Endothelial cell of umbilical vein (primary cell): ENCODE results near the gene PLEKHJ1. TPM values are rescaled to one million over a fixed set of nuclear protein-coding genes. Genes with fewer than 3 reads are reported as not detected.

Source experiments
- BruUV-seq: library from RNA; stranded (reverse); fragments of 400-500 nt; replicated peaks from 2 replicates; lab custom pipeline; 2021; lab: Mats Ljungman, UMichigan
- CTCF ChIA-PET: fragments of 300-600, 350-600 bp; sonication (Branson Sonifier 250); formaldehyde crosslinking; loops from one replicate; lab custom pipeline; 2021; ENCODE audit warnings: antibody characterized with exemption, inconsistent platforms; lab: Charles Lee
- POLR2A ChIA-PET: fragments of 300-600, 350-600 bp; sonication (Branson Sonifier 250); formaldehyde crosslinking; loops from one replicate; lab custom pipeline; 2021; ENCODE audit warnings: antibody characterized with exemption, inconsistent platforms; lab: Charles Lee
- DNase-seq: peaks from one replicate; pipeline ENCODE4 v3.0.0-alpha.2; 2011; ENCODE audit warnings: low read depth, low spot score
- FAIRE-seq: peaks from 2 replicates; lab custom pipeline; 2011; peaks lifted over from hg19 to GRCh38; lab: Jason Lieb, UNC
- H2AFZ ChIP-seq: 2 replicates; pipeline ENCODE4 v1.6.0; 2012; ENCODE audit warnings: low read depth, low read length, control low read depth, inconsistent platforms
- H3K27ac ChIP-seq: 2 replicates; pipeline ENCODE4 v1.5.1; 2011; ENCODE audit warnings: low read depth, mild to moderate bottlenecking, control low read depth, low read length, moderate library complexity; ENCODE audit not compliant: insufficient read depth
- H3K27me3 ChIP-seq, 2 experiments: 2 replicates each; pipeline versions ENCODE4 v1.6.0 to v1.6.1; 2011; ENCODE audit warnings: low read length in 2 of 2, mixed read lengths in 1 of 2; ENCODE audit not compliant: control insufficient read depth in 2 of 2, insufficient read depth in 2 of 2
- H3K36me3 ChIP-seq, 2 experiments: 2 replicates in 1 of 2; 3 replicates in 1 of 2; pipeline ENCODE4 v1.5.1; 2011; ENCODE audit warnings: low read length in 2 of 2, mild to moderate bottlenecking in 1 of 2, moderate library complexity in 1 of 2; ENCODE audit not compliant: control insufficient read depth in 2 of 2, insufficient read depth in 2 of 2; ENCODE audit errors: extremely low read depth in 1 of 2
- H3K4me1 ChIP-seq: 3 replicates; pipeline ENCODE4 v1.5.1; 2011; ENCODE audit warnings: mild to moderate bottlenecking, low read length; ENCODE audit not compliant: control insufficient read depth, insufficient read depth; ENCODE audit errors: extremely low read depth
- H3K4me2 ChIP-seq: 2 replicates; pipeline ENCODE4 v1.6.1; 2011; ENCODE audit warnings: low read length, control low read depth, mixed read lengths; ENCODE audit not compliant: insufficient read depth
- H3K4me3 ChIP-seq, 3 experiments: fragments of 200-600 bp in 1 of 3; sonication (generic), shearing (Covaris generic) in 1 of 3; replicated peaks in 1 of 3; 2 replicates each; pipeline ENCODE4 v1.5.1; 2011 to 2016; ENCODE audit warnings: control low read depth in 3 of 3, low read length in 3 of 3, mild to moderate bottlenecking in 2 of 3, inconsistent platforms in 1 of 3, low read depth in 1 of 3, moderate library complexity in 1 of 3; ENCODE audit not compliant: insufficient read depth in 1 of 3
- H3K79me2 ChIP-seq: 2 replicates; pipeline ENCODE4 v1.6.0; 2012; ENCODE audit warnings: low read length, inconsistent platforms; ENCODE audit not compliant: control insufficient read depth, insufficient read depth
- H3K9ac ChIP-seq: replicated peaks from 2 replicates; pipeline ENCODE3; 2011; ENCODE audit warnings: low read length, control low read depth; ENCODE audit not compliant: insufficient read depth; ENCODE audit errors: extremely low read depth
- H3K9me1 ChIP-seq: replicated peaks from 3 replicates; pipeline ENCODE4 v1.6.0; 2011; ENCODE audit warnings: mild to moderate bottlenecking, low read length; ENCODE audit not compliant: control insufficient read depth, insufficient read depth; ENCODE audit errors: extremely low read depth
- H3K9me3 ChIP-seq: replicated peaks from 2 replicates; pipeline ENCODE4 v1.5.1; 2012; ENCODE audit warnings: low read length, inconsistent platforms; ENCODE audit not compliant: control insufficient read depth, insufficient read depth
- H4K20me1 ChIP-seq: replicated peaks from 2 replicates; pipeline ENCODE3; 2011; ENCODE audit warnings: mild to moderate bottlenecking, low read length; ENCODE audit not compliant: control insufficient read depth, insufficient read depth; ENCODE audit errors: extremely low read depth
- CTCF ChIP-seq, 2 donors: IDR thresholded peaks; 1 replicate in 1 of 2; 2 replicates in 1 of 2; pipeline ENCODE4 v1.5.1; 2011; ENCODE audit warnings: low read length in 2 of 2, mild to moderate bottlenecking in 2 of 2, moderate library complexity in 2 of 2, control low read depth in 1 of 2, inconsistent platforms in 1 of 2, low read depth in 1 of 2; ENCODE audit not compliant: insufficient read depth in 1 of 2; ENCODE audit errors: extremely low read depth in 1 of 2
- EZH2 ChIP-seq: IDR thresholded peaks from 2 replicates; pipeline ENCODE4 v1.6.1; 2012; ENCODE audit warnings: borderline replicate concordance, low read depth, mild to moderate bottlenecking, moderate library complexity, low read length, inconsistent platforms; ENCODE audit not compliant: severe bottlenecking
- FOS ChIP-seq: IDR thresholded peaks from 2 replicates; pipeline ENCODE4 v1.6.1; 2011; ENCODE audit warnings: mild to moderate bottlenecking, low read length, moderate library complexity, borderline replicate concordance; ENCODE audit not compliant: insufficient read depth
- GATA2 ChIP-seq: IDR thresholded peaks from 2 replicates; pipeline ENCODE4 v1.7.0; 2011; ENCODE audit warnings: low read depth, mild to moderate bottlenecking, moderate library complexity, mixed read lengths, low read length; ENCODE audit not compliant: insufficient read length, insufficient read depth
- JUN ChIP-seq: IDR thresholded peaks from 2 replicates; pipeline ENCODE4 v1.6.1; 2011; ENCODE audit warnings: borderline replicate concordance, low read depth; ENCODE audit not compliant: insufficient read length, insufficient read depth
- MAX ChIP-seq: IDR thresholded peaks from 2 replicates; pipeline ENCODE4 v1.6.1; 2011; ENCODE audit not compliant: insufficient read depth, insufficient read length
- MYC ChIP-seq: IDR thresholded peaks from one replicate; pipeline ENCODE4 v1.6.1; 2011; ENCODE audit warnings: mild to moderate bottlenecking, low read depth, low read length
- POLR2A ChIP-seq: IDR thresholded peaks from 2 replicates; pipeline ENCODE4 v1.6.1; 2012; ENCODE audit warnings: low read depth, mild to moderate bottlenecking, control low read depth, low read length
- POLR2AphosphoS5 ChIP-seq: IDR thresholded peaks from 2 replicates; pipeline ENCODE4 v1.6.1; 2012; ENCODE audit warnings: low read depth, mild to moderate bottlenecking, control low read depth, low read length, moderate library complexity; ENCODE audit not compliant: insufficient read depth
- dilution Hi-C: fragments of 300-500 bp; cut with MboI; formaldehyde crosslinking; loops from one replicate; pipeline ENCODE4 v1.15.0; 2019; ENCODE audit warnings: low sequenced_read_pairs; ENCODE audit not compliant: extremely low pct_ligation_motif_present
- intact Hi-C: fragments of 100-400 bp; cut with micrococcal nuclease; formaldehyde crosslinking; loops from one replicate; pipeline ENCODE4 v1.10.0; 2022
- polyA plus RNA-seq, 4 experiments: library from polyadenylated mRNA; depleted of rRNA in 3 of 4; stranded (reverse) in 3 of 4; unstranded in 1 of 4; fragments of >200 nt; gene quantifications; 2 replicates each; pipeline versions ENCODE4 v1.2.1 to v1.2.3, GENCODE V29; 2011 to 2012; ENCODE audit warnings: missing spikeins in 1 of 4
- total RNA-seq: library from RNA; stranded (reverse); gene quantifications from 2 replicates; pipeline ENCODE4 v1.2.3, GENCODE V29; 2021

The PLEKHJ1 gene
- total and polyA plus RNA-seq, 2 donors (not counting 3 experiments of a cell fraction or from before 2014, with no cell fraction given), result 82.4 to 115 TPM

GRCh38 chr19:2233601-2234280 is 2.4 kb downstream of the PLEKHJ1 start:
- no peaks in the 10 kb centered on the region for H3K27me3 ChIP-seq
- BruUV-seq, result no TSS peak
- H3K79me2 ChIP-seq, result peaks cover 48% of the 10 kb centered on the region
- H3K4me1 ChIP-seq, result peaks cover 19% of the 10 kb centered on the region
- H2AFZ ChIP-seq, result no peak overlapping the region
- H3K27ac ChIP-seq, result no peak overlapping the region
- DNase-seq (no peak), FAIRE-seq (no peak)
- no peaks in the 10 kb centered on the region for H4K20me1 ChIP-seq
- no peak overlapping the region for H3K9ac ChIP-seq
- no peak overlapping the region for H3K4me3 ChIP-seq
- ChIA-PET POLR2A (interaction anchor here (0.6 kb wide), 1 partner anchor 44 kb away, joined by 3 read pairs; no protein-coding TSS in a partner anchor), CTCF (interaction anchor here (0.6 to 0.7 kb wide), 2 partner anchors 77 to 82 kb away, joined by 3 read pairs; no protein-coding TSS in a partner anchor)
- TF ChIP-seq POLR2A, result peak; percentile 42
- TF ChIP-seq JUN, result no peak
- H3K4me2 ChIP-seq, result no peak overlapping the region
- intact Hi-C loops (no loop called here), dilution Hi-C loops (no loop called here)
- no peaks in the 10 kb centered on the region for H3K9me3 ChIP-seq
- H3K36me3 ChIP-seq, result peaks cover 0 to 27% of the 10 kb centered on the region in 2 experiments
- H3K9me1 ChIP-seq, result no peaks in the 10 kb centered on the region

GRCh38 chr19:2232286-2233151 is 3.6 kb downstream of the PLEKHJ1 start:
- ChIA-PET POLR2A (no interaction called here), CTCF (interaction anchor here (3.0 kb wide), 1 partner anchor 77 kb away, joined by 17 read pairs; no protein-coding TSS in a partner anchor)
- peaks cover 6% of the 10 kb centered on the region for H3K4me1 ChIP-seq
- H3K9me3 ChIP-seq, result no peaks in the 10 kb centered on the region
- dilution Hi-C loops (no loop called here), intact Hi-C loops (no loop called here)
- no peak overlapping the region for H3K9ac ChIP-seq
- H3K27me3 ChIP-seq, result no peaks in the 10 kb centered on the region
- no peaks in the 10 kb centered on the region for H4K20me1 ChIP-seq
- H3K9me1 ChIP-seq, result no peaks in the 10 kb centered on the region
- peaks cover 0 to 31% of the 10 kb centered on the region in 2 experiments for H3K36me3 ChIP-seq
- no peak overlapping the region for H3K27ac ChIP-seq
- H3K4me2 ChIP-seq, result no peak overlapping the region
- BruUV-seq, result no TSS peak
- peaks cover 36% of the 10 kb centered on the region for H3K79me2 ChIP-seq
- no peak overlapping the region for H2AFZ ChIP-seq
- DNase-seq, result no peak
- no peak for FAIRE-seq
- H3K4me3 ChIP-seq, result no peak overlapping the region
- TF ChIP-seq JUN, result no peak
- TF ChIP-seq EZH2, result no peak
- TF ChIP-seq MYC, result no peak
- no peak for TF ChIP-seq MAX
- TF ChIP-seq CTCF (IDR thresholded peaks at IDR 0.05; ENCODE audit: extremely low read depth in 1 of 2, insufficient read depth in 1 of 2, low read depth in 1 of 2, low read length in 2 of 2), result no peak
- no peak for TF ChIP-seq FOS
- TF ChIP-seq POLR2AphosphoS5, result no peak
- no peak for TF ChIP-seq POLR2A
- TF ChIP-seq GATA2, result no peak
